HG03025 (cell line): ENCODE data around the gene FAM193B.
"Not testable (repeated sequence)": the region's sequence is repeated elsewhere in the genome, so short reads cannot be mapped to it uniquely, and the experiment has no call there.

ENCODE experiments used
- ATAC-seq: cut with Tn5 transposase; IDR thresholded peaks from one replicate; pipeline ENCODE4 v1.9.1; 2021; ENCODE audit warnings: mild to moderate bottlenecking, moderate library complexity; ENCODE audit not compliant: unreplicated experiment, low FRiP score

Gene FAM193B

GRCh38 chr5:177578316-177578715, 24.0 kb upstream of the FAM193B start:
- ATAC-seq: no peak

- no peak for ATAC-seq
Measured at GRCh38 chr5:177576169-177576568, 21.8 kb upstream of the FAM193B start.

- ATAC-seq: no peak
Measured at GRCh38 chr5:177575488-177575887, 21.1 kb upstream of the FAM193B start.

- no peak for ATAC-seq
Measured at GRCh38 chr5:177569894-177570293, 15.5 kb upstream of the FAM193B start.

GRCh38 chr5:177568326-177568725, 14.0 kb upstream of the FAM193B start:
- no peak for ATAC-seq

- no peak for ATAC-seq
Measured at GRCh38 chr5:177565046-177565445, 10.7 kb upstream of the FAM193B start.

- not testable (repeated sequence) for ATAC-seq
Measured at GRCh38 chr5:177559446-177559941, 5.1 kb upstream of the FAM193B start.

- no peak for ATAC-seq
Measured at GRCh38 chr5:177557796-177558195, 3.4 kb upstream of the FAM193B start.

GRCh38 chr5:177557041-177557647, 2.8 kb upstream of the FAM193B start:
- no peak for ATAC-seq

- ATAC-seq: no peak
Measured at GRCh38 chr5:177555665-177556064, 1.3 kb upstream of the FAM193B start.

- ATAC-seq: no peak
Measured at GRCh38 chr5:177555228-177555627, 865 bp upstream of the FAM193B start.

- ATAC-seq: peak; percentile 49
Measured at GRCh38 chr5:177553671-177554429, 513 bp downstream of the FAM193B start.

GRCh38 chr5:177552839-177553455, 1.4 kb downstream of the FAM193B start:
- no peak for ATAC-seq

- ATAC-seq: no peak
Measured at GRCh38 chr5:177550122-177550521, 4.2 kb downstream of the FAM193B start.

- ATAC-seq: no peak
Measured at GRCh38 chr5:177548495-177548894, 5.9 kb downstream of the FAM193B start.

GRCh38 chr5:177547736-177548135, 6.6 kb downstream of the FAM193B start:
- ATAC-seq: no peak

- ATAC-seq: no peak
Measured at GRCh38 chr5:177546258-177546741, 8.1 kb downstream of the FAM193B start.

- ATAC-seq: no peak
Measured at GRCh38 chr5:177545487-177546257, 8.7 kb downstream of the FAM193B start.

- no peak for ATAC-seq
Measured at GRCh38 chr5:177542816-177543465, 11.4 kb downstream of the FAM193B start.

GRCh38 chr5:177540438-177540837, 13.9 kb downstream of the FAM193B start:
- no peak for ATAC-seq
